Cardiac muscle cell (in vitro differentiated cells and primary cell): Measurements from ENCODE around the gene APBA2. TPM values are rescaled to one million over a fixed set of nuclear protein-coding genes. Genes with fewer than 3 reads are reported as not detected.

Experiments
- DNase-seq, 2 donors: peaks; one replicate each; pipeline versions ENCODE4 v3.0.0 to v3.0.0-alpha.2; 2010 to 2017; ENCODE audit warnings: low read depth in 1 of 2, low spot score in 1 of 2
- H3K27ac ChIP-seq: fragments of 200-600 bp; sonication (generic); 2 replicates; pipeline ENCODE4 v1.5.1; 2016
- H3K27me3 ChIP-seq: fragments of 200-600 bp; sonication (generic); 2 replicates; pipeline ENCODE4 v1.6.0; 2016; ENCODE audit warnings: control low read depth
- H3K36me3 ChIP-seq: fragments of 200-600 bp; sonication (generic); 2 replicates; pipeline ENCODE4 v1.5.1; 2016; ENCODE audit warnings: control low read depth
- H3K4me1 ChIP-seq: fragments of 200-600 bp; sonication (generic); 2 replicates; pipeline ENCODE4 v1.8.1; 2017; ENCODE audit warnings: low read depth, mild to moderate bottlenecking, mixed run types
- H3K4me3 ChIP-seq: fragments of 200-600 bp; sonication (generic); 2 replicates; pipeline ENCODE4 v1.5.1; 2016; ENCODE audit warnings: mild to moderate bottlenecking
- H3K9me3 ChIP-seq: fragments of 200-600 bp; sonication (generic); 2 replicates; pipeline ENCODE4 v1.5.1; 2017; ENCODE audit warnings: low read depth, mild to moderate bottlenecking, control low read depth
- polyA plus RNA-seq: library from polyadenylated mRNA; unstranded; fragments of >200 nt; fragmentation: Nextera tagmentation; extraction: Ambion mirVana; gene quantifications from 2 replicates; pipeline ENCODE4 v1.2.1, GENCODE V29; 2016
- total RNA-seq: library from RNA; depleted of rRNA; stranded (reverse); fragments of >200 nt; gene quantifications from 2 replicates; pipeline ENCODE4 v1.2.3, GENCODE V29; 2016
- TF ChIP-seq, protein P1 (sequence below): IDR thresholded peaks from 2 replicates; pipeline ENCODE4 v1.5.1; 2012; ENCODE audit warnings: low read depth, mild to moderate bottlenecking, low read length

Gene APBA2
- total and polyA plus RNA-seq, 2 experiments from 2014 or later, result 20.5 to 33.2 TPM

DNA sequence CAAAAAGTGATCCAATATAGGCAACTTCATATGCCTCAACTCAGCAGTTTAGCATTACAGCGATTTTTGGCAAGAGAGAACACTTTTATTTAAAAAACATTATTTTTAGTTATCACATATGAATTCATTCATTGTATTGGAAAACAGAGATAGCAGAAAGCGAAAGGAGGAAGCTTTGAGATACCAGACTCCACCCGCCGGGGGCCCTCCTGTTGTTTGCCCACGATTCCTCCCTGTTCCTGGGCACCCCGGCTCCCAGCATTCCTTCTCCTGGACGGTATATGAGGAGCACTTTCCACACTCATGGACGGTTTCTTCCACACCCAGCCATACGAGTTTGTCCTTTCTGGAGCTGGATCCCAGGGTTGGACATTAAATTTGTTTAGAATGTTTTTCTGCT lies 18.2 kb downstream of the APBA2 start:
- Histone ChIP-seq H3K27me3 (no peaks in the 10 kb centered on the region), H3K36me3 (no peaks in the 10 kb centered on the region), H3K9me3 (no peaks in the 10 kb centered on the region), H3K27ac (no peak overlapping the region), H3K4me1 (no peaks in the 10 kb centered on the region), H3K4me3 (no peak overlapping the region)
- DNase-seq, result no peak
- TF ChIP-seq, protein P1, sequence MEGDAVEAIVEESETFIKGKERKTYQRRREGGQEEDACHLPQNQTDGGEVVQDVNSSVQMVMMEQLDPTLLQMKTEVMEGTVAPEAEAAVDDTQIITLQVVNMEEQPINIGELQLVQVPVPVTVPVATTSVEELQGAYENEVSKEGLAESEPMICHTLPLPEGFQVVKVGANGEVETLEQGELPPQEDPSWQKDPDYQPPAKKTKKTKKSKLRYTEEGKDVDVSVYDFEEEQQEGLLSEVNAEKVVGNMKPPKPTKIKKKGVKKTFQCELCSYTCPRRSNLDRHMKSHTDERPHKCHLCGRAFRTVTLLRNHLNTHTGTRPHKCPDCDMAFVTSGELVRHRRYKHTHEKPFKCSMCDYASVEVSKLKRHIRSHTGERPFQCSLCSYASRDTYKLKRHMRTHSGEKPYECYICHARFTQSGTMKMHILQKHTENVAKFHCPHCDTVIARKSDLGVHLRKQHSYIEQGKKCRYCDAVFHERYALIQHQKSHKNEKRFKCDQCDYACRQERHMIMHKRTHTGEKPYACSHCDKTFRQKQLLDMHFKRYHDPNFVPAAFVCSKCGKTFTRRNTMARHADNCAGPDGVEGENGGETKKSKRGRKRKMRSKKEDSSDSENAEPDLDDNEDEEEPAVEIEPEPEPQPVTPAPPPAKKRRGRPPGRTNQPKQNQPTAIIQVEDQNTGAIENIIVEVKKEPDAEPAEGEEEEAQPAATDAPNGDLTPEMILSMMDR, result no peak

DNA sequence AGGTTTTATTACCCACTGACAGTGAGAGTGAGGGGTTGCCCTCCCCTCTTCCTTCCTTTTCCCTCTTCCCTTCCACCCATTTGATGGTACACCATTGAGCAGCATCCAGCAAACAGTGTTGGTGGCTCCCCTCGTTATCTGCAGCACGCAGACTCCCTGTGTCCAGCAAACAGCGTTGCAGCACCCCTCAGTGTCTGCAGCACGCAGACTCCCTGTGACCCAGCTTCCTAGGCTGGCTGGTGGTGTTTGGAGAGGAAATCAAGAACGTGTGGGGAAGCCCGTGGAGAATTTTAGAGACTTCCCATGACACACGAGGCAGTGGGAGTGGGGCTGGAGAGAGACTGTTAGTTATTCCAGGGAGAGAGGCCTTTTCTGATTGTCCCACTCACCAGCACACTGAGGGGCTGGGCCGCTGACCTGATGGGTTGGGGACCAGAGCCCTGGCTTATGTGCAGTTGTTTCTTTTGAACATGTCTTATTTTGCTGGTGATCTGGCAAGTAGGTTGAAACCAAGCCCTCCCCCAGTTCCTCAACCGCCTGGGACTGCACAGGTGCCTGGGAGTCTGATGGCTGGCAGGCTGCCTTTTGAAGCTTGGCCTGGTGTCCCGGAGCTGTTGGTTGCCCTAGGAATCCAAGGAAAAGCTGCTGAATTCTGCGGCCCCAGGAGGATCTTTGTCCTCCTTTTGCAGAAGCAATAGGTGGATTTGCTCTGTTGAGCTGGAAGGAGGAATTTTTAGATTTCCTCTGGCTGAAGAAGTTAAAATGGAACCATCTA lies 19.0 kb downstream of the APBA2 start:
- H3K27ac ChIP-seq, result no peak overlapping the region
- no peak overlapping the region for H3K4me3 ChIP-seq
- DNase-seq, result peak in 1 of 2 donors; percentile 21
- H3K27me3 ChIP-seq, result no peaks in the 10 kb centered on the region
- H3K36me3 ChIP-seq, result no peaks in the 10 kb centered on the region
- no peaks in the 10 kb centered on the region for H3K4me1 ChIP-seq
- H3K9me3 ChIP-seq, result no peaks in the 10 kb centered on the region
- TF ChIP-seq, protein P1, result no peak

DNA sequence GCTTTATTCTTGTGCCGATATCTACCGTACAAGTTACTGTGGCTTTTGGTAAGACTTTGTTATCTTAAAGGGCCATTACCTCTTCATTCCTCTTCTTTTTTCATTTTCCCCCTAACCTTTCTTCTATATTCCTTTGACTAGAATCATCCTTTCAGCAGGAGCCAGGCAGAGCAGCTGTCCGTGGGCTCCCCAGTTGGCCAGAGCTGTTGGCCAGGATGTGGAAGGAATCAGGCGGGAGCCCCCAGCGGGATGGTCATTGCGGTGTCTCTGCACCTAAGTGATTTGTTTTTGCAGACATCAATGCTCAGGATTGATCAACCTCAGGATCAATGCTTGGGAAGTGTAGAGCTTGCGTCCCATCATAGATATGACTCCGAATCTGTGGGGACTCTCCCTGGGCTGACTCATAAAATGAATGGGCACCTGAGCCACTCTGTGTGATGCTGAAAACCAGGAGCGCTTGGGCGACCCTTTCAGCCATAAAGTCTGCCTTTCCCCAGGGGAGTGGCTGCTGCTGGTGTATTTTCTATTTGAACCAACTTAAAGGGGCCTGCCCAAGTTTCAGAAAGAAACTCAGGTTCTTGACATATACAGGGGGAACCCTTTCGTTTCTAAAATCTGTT lies 21.7 kb downstream of the APBA2 start:
- DNase-seq, result no peak
- Histone ChIP-seq H3K4me1 (no peaks in the 10 kb centered on the region), H3K27ac (no peak overlapping the region), H3K36me3 (no peaks in the 10 kb centered on the region), H3K27me3 (no peaks in the 10 kb centered on the region), H3K4me3 (no peak overlapping the region), H3K9me3 (no peaks in the 10 kb centered on the region)
- TF ChIP-seq, protein P1, result no peak

DNA sequence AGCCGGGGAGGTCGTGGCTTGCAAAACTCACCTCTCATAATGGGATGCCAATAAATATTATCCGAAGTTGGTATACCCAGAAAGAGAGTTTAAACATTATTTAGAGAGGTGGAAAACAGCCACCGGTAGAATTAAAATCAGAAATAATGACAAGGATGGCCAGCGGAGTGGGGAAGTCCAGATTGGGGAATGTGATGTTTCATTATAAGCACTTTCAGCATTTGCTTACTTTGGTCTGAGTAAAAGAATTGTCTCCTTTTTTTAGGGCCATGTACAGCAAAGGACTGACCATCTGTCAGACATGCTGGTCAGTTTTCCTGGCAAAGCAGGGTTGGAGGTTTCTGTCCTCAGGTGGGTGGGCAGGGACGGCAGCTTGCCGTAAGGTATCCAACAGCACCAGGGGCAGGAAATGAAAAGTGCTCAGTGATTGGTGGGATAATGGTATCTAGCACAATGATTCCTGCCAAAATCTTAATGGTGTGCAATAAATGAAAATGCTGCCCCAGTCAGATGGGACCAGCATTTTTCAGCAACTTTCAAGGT lies 24.3 kb downstream of the APBA2 start:
- Histone ChIP-seq H3K9me3 (no peaks in the 10 kb centered on the region), H3K27ac (no peak overlapping the region), H3K36me3 (no peaks in the 10 kb centered on the region), H3K4me3 (no peak overlapping the region), H3K27me3 (no peaks in the 10 kb centered on the region), H3K4me1 (no peaks in the 10 kb centered on the region)
- DNase-seq, result no peak
- TF ChIP-seq, protein P1, result no peak

DNA sequence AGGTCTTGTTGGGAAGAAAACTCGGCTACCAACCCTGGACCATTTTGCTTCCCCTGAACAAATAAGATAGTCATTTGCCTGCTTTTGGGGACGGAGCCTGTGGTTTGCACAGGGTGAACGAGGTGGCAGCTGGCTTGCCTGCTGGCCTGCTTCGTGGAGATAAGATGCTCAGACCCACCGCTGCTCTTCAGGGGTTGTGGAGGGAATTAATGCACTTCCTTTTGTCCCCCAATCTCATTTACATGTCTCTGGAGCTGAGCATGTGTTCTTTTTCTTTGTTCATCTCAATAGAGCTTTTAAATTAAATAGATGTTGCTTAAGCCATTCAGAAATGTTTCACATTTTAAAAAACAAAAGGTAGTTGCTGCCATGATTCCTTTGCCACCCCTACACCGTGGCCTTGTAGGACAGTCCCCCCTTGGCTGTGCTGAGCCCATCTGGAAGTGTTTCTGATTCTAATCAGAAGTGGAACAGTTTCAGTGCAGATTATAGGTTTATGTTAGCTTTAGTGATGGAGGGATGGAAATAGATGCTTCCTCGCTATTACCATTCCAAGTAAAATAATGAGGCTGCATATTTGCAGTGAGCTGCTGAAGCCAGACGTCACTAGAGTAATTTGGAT lies 25.6 kb downstream of the APBA2 start:
- H3K27ac ChIP-seq, result no peak overlapping the region
- no peaks in the 10 kb centered on the region for H3K27me3 ChIP-seq
- TF ChIP-seq, protein P1, result no peak
- no peaks in the 10 kb centered on the region for H3K4me1 ChIP-seq
- no peaks in the 10 kb centered on the region for H3K9me3 ChIP-seq
- no peak overlapping the region for H3K4me3 ChIP-seq
- no peaks in the 10 kb centered on the region for H3K36me3 ChIP-seq
- DNase-seq, result no peak
